HepG2 (cell line): Measurements from ENCODE around the gene SYS1. TPM values are rescaled to one million over a fixed set of nuclear protein-coding genes. Genes with fewer than 3 reads are reported as not detected.

ENCODE experiments used
- FOXK1 ChIP-seq: sonication (generic); formaldehyde crosslinking; IDR thresholded peaks from 2 replicates; pipeline ENCODE4 v1.4.0; 2020; ENCODE audit warnings: low read depth, missing genetic modification reagents, borderline replicate concordance
- HMG20A ChIP-seq: IDR thresholded peaks from 2 replicates; pipeline ENCODE4 v1.6.1; 2016; ENCODE audit warnings: borderline replicate concordance
- HNF4G ChIP-seq, 2 experiments: sonication (generic) in 1 of 2; formaldehyde crosslinking in 1 of 2; IDR thresholded peaks; 2 replicates each; pipeline versions ENCODE4 v1.4.0 to v1.6.1; 2011 to 2020; ENCODE audit warnings: borderline replicate concordance in 2 of 2, low read depth in 2 of 2, mild to moderate bottlenecking in 2 of 2, low read length in 1 of 2, missing genetic modification reagents in 1 of 2, moderate library complexity in 1 of 2
- HOXA3 ChIP-seq: sonication (generic); formaldehyde crosslinking; IDR thresholded peaks from 2 replicates; pipeline ENCODE4 v1.5.0; 2020; ENCODE audit warnings: missing genetic modification reagents
- HOXA9 ChIP-seq: sonication (generic); formaldehyde crosslinking; IDR thresholded peaks from 2 replicates; pipeline ENCODE4 v1.8.1; 2022; ENCODE audit warnings: missing genetic modification reagents, mild to moderate bottlenecking, moderate library complexity, borderline replicate concordance
- KAT7 ChIP-seq: IDR thresholded peaks from 2 replicates; pipeline ENCODE4 v1.6.1; 2018; ENCODE audit warnings: borderline replicate concordance, missing compliant biosample characterization
- KDM1A ChIP-seq: IDR thresholded peaks from 2 replicates; pipeline ENCODE4 v1.6.1; 2016; ENCODE audit warnings: missing compliant biosample characterization
- KMT2A ChIP-seq: sonication (generic); formaldehyde crosslinking; IDR thresholded peaks from 2 replicates; pipeline ENCODE4 v1.4.0; 2020; ENCODE audit warnings: missing genetic modification reagents
- MAX ChIP-seq: IDR thresholded peaks from 2 replicates; pipeline ENCODE4 v1.6.1; 2012; ENCODE audit warnings: inconsistent platforms
- MEIS2 ChIP-seq: sonication (generic); formaldehyde crosslinking; IDR thresholded peaks from 2 replicates; pipeline ENCODE4 v1.9.0; 2021; ENCODE audit warnings: mild to moderate bottlenecking, missing genetic modification reagents
- POLR2A ChIP-seq, 2 experiments: IDR thresholded peaks; 2 replicates each; pipeline ENCODE4 v1.6.1; 2011; ENCODE audit warnings: low read depth in 2 of 2, low read length in 2 of 2, mild to moderate bottlenecking in 1 of 2, moderate library complexity in 1 of 2; ENCODE audit not compliant: insufficient read depth in 1 of 2
- REST ChIP-seq, 2 experiments: IDR thresholded peaks; 2 replicates each; pipeline ENCODE4 v1.6.1; 2011 to 2012; ENCODE audit warnings: low read length in 2 of 2, borderline replicate concordance in 1 of 2, low read depth in 1 of 2, mild to moderate bottlenecking in 1 of 2, moderate library complexity in 1 of 2
- SALL2 ChIP-seq: sonication (generic); formaldehyde crosslinking; IDR thresholded peaks from 2 replicates; pipeline ENCODE4 v1.8.1; 2023; ENCODE audit warnings: mild to moderate bottlenecking, missing genetic modification reagents, inconsistent platforms
- TRIM24 ChIP-seq: sonication (generic); formaldehyde crosslinking; IDR thresholded peaks from 2 replicates; pipeline ENCODE4 v1.8.0; 2022; ENCODE audit warnings: mild to moderate bottlenecking, missing genetic modification reagents
- ZBTB42 ChIP-seq: sonication (generic); formaldehyde crosslinking; IDR thresholded peaks from 2 replicates; pipeline ENCODE4 v1.5.0; 2020; ENCODE audit warnings: mild to moderate bottlenecking, missing genetic modification reagents
- ZFP36L2 ChIP-seq: sonication (generic); formaldehyde crosslinking; IDR thresholded peaks from 2 replicates; pipeline ENCODE4 v1.4.0; 2020; ENCODE audit warnings: missing genetic modification reagents
- ZNF513 ChIP-seq: sonication (generic); formaldehyde crosslinking; conservative IDR thresholded peaks from 2 replicates; pipeline ENCODE4 v1.5.0; 2020; ENCODE audit warnings: missing genetic modification reagents
- ZNF556 ChIP-seq: sonication (generic); formaldehyde crosslinking; IDR thresholded peaks from 2 replicates; pipeline ENCODE4 v1.4.0; 2020; ENCODE audit warnings: mild to moderate bottlenecking, missing genetic modification reagents, borderline replicate concordance
- ZNF558 ChIP-seq: sonication (generic); formaldehyde crosslinking; IDR thresholded peaks from 2 replicates; pipeline ENCODE4 v1.9.0; 2022; ENCODE audit warnings: mild to moderate bottlenecking, missing genetic modification reagents, borderline replicate concordance
- ZNF563 ChIP-seq: sonication (generic); formaldehyde crosslinking; IDR thresholded peaks from 2 replicates; pipeline ENCODE4 v1.8.0; 2022; ENCODE audit warnings: mild to moderate bottlenecking, moderate library complexity, missing genetic modification reagents
- ZNF619 ChIP-seq: sonication (generic); formaldehyde crosslinking; IDR thresholded peaks from 2 replicates; pipeline ENCODE4 v1.4.0; 2020; ENCODE audit warnings: mild to moderate bottlenecking, missing genetic modification reagents
- ZNF652 ChIP-seq: IDR thresholded peaks from 2 replicates; pipeline ENCODE4 v1.6.1; 2016; ENCODE audit warnings: low read depth, borderline replicate concordance
- ZNF740 ChIP-seq: sonication (generic); formaldehyde crosslinking; IDR thresholded peaks from 2 replicates; pipeline ENCODE4 v1.4.0; 2020; ENCODE audit warnings: missing genetic modification reagents
- ZNF773 ChIP-seq: sonication (generic); formaldehyde crosslinking; IDR thresholded peaks from 2 replicates; pipeline ENCODE4 v1.4.0; 2020; ENCODE audit warnings: missing genetic modification reagents, borderline replicate concordance
- polyA plus RNA-seq, 8 experiments: library from polyadenylated mRNA; depleted of rRNA in 3 of 8; stranded (reverse) in 7 of 8; unstranded in 1 of 8; fragments of >200 nt; fragmentation: Illumina TruSeq in 4 of 8; extraction: Trizol in 4 of 8; gene quantifications; 2 replicates each; pipeline versions ENCODE4 v1.2.1 to v1.2.3, GENCODE V29; 2011 to 2016; ENCODE audit warnings: low read depth in 4 of 8, missing spikeins in 1 of 8, mixed read lengths in 1 of 8; ENCODE audit not compliant: insufficient read depth in 1 of 8
- total RNA-seq, 5 experiments: library from RNA; depleted of rRNA; stranded (reverse); fragments of >200 nt; fragmentation: Illumina TruSeq; extraction: Trizol; gene quantifications; 2 replicates each; pipeline ENCODE4 v1.2.3, GENCODE V29; 2016; ENCODE audit warnings: low read depth in 1 of 5

The SYS1 gene
- total and polyA plus RNA-seq, 2 of the 13 experiments (the other 11 are each of a cell fraction or from before 2014, with no cell fraction given), result 38.3 to 65.6 TPM

- TF ChIP-seq KAT7 (CRISPR knock-in tag), result 0 out of 2 replicates have a peak, but pooled peaks have one; percentile 29
- TF ChIP-seq ZNF558 (CRISPR knock-in tag), result no peak; the same call in 1 of the 2 replicates
- peak; percentile 69; the same call in 1 of the 2 replicates for TF ChIP-seq ZNF773 (CRISPR knock-in tag)
- peak; percentile 68; the same call in 1 of the 2 replicates for TF ChIP-seq SALL2 (CRISPR knock-in tag)
- TF ChIP-seq ZNF513 (CRISPR knock-in tag), result 0 out of 2 replicates have a peak, but pooled peaks have one; percentile 47
- TF ChIP-seq POLR2A (IDR thresholded peaks at IDR 0.05; ENCODE audit: insufficient read depth in 1 of 2, low read depth in 2 of 2, low read length in 2 of 2), result peak; percentile 42 to 54; a peak in 3 of 4 replicates
- TF ChIP-seq KMT2A (CRISPR knock-in tag), result 0 out of 2 replicates have a peak, but pooled peaks have one; percentile 2
- TF ChIP-seq REST (IDR thresholded peaks at IDR 0.05; ENCODE audit: borderline replicate concordance in 1 of 2, low read depth in 1 of 2, low read length in 2 of 2), result no peak
- 0 out of 2 replicates have a peak, but pooled peaks have one; percentile 54 for TF ChIP-seq TRIM24 (CRISPR knock-in tag)
- TF ChIP-seq HOXA3 (CRISPR knock-in tag), result peak; percentile 34; the same call in 1 of the 2 replicates
- TF ChIP-seq ZFP36L2 (CRISPR knock-in tag), result no peak
- TF ChIP-seq ZBTB42 (CRISPR knock-in tag), result peak; percentile 25; the same call in 1 of the 2 replicates
- 0 out of 2 replicates have a peak, but pooled peaks have one; percentile 22 for TF ChIP-seq ZNF740
- 0 out of 2 replicates have a peak, but pooled peaks have one; percentile 9 for TF ChIP-seq ZNF619 (CRISPR knock-in tag)
- TF ChIP-seq HMG20A (CRISPR knock-in tag), result no peak; the same call in 1 of the 2 replicates
- peak; percentile 55; the same call in 1 of the 2 replicates for TF ChIP-seq MEIS2 (CRISPR knock-in tag)
- peak; percentile 73 for TF ChIP-seq ZNF652 (CRISPR knock-in tag)
- TF ChIP-seq HOXA9 (CRISPR knock-in tag), result no peak
- TF ChIP-seq ZNF563, result 0 out of 2 replicates have a peak, but pooled peaks have one; percentile 10
- TF ChIP-seq MAX, result 0 out of 2 replicates have a peak, but pooled peaks have one; percentile 6
- no peak for TF ChIP-seq ZNF556
- TF ChIP-seq FOXK1 (CRISPR knock-in tag), result 0 out of 2 replicates have a peak, but pooled peaks have one; percentile 22
- TF ChIP-seq HNF4G (IDR thresholded peaks at IDR 0.05; ENCODE audit: borderline replicate concordance, low read depth, low read length), result peak; percentile 7; the same call in 1 of the 2 replicates
- no peak for TF ChIP-seq HNF4G (CRISPR knock-in tag; IDR thresholded peaks at IDR 0.05; ENCODE audit: borderline replicate concordance, low read depth)
- no peak for TF ChIP-seq KDM1A (CRISPR knock-in tag)
These were observed 20.0 kb upstream of the SYS1 start (continued) for GRCh38 chr20:45342855-45343531.
